Gastroesophageal sphincter (tissue), 3 donors: Measurements from ENCODE around the gene CYB561.

Experiments
- CTCF ChIP-seq, 4 experiments: fragments of 200-600 bp in 2 of 4; fragments of 450-650 bp in 2 of 4; sonication (generic) in 1 of 4; IDR thresholded peaks; one replicate each; pipeline ENCODE4 v1.5.1; 2017 to 2019; ENCODE audit warnings: antibody characterized with exemption in 4 of 4, mild to moderate bottlenecking in 2 of 4, moderate library complexity in 2 of 4
- POLR2A ChIP-seq, 2 donors: fragments of 450-650 bp; IDR thresholded peaks; one replicate each; pipeline ENCODE4 v1.6.1; 2017; ENCODE audit warnings: antibody characterized with exemption in 2 of 2, mild to moderate bottlenecking in 2 of 2, moderate library complexity in 1 of 2
- POLR2AphosphoS5 ChIP-seq: sonication (generic); formaldehyde crosslinking; IDR thresholded peaks from one replicate; pipeline ENCODE4 v1.6.1; 2017; ENCODE audit warnings: antibody characterized with exemption

- TF ChIP-seq CTCF (IDR thresholded peaks at IDR 0.05) (no peak), POLR2A (IDR thresholded peaks at IDR 0.05) (no peak), POLR2AphosphoS5 (no peak)
These were observed 5.9 kb downstream of the CYB561 start for GRCh38 chr17:63440127-63440769.
